Smooth muscle cell (in vitro differentiated cells): ENCODE results near the gene CLK4. TPM values are rescaled to one million over a fixed set of nuclear protein-coding genes. Genes with fewer than 3 reads are reported as not detected.

ENCODE experiments used
- DNase-seq: peaks from one replicate; lab custom pipeline; 2025; ENCODE audit not compliant: unreplicated experiment; lab: John Stamatoyannopoulos, UW
- H2AFZ ChIP-seq: fragments of 200-600 bp; sonication (generic); 2 replicates; pipeline ENCODE4 v1.6.0; 2016; ENCODE audit warnings: antibody characterized with exemption, low read depth, mild to moderate bottlenecking
- H3F3A ChIP-seq: fragments of 200-600 bp; sonication (generic); 2 replicates; pipeline ENCODE4 v1.6.0; 2017; ENCODE audit warnings: antibody characterized with exemption, low read depth
- H3K27ac ChIP-seq: fragments of 200-600 bp; sonication (generic); 2 replicates; pipeline ENCODE4 v1.5.1; 2016; ENCODE audit warnings: low read depth, mild to moderate bottlenecking
- H3K27me3 ChIP-seq: fragments of 200-600 bp; sonication (generic); 2 replicates; pipeline ENCODE4 v1.6.1; 2016; ENCODE audit warnings: low read depth, mild to moderate bottlenecking
- H3K36me3 ChIP-seq: fragments of 200-600 bp; sonication (generic); 2 replicates; pipeline ENCODE4 v1.5.1; 2016; ENCODE audit warnings: low read depth
- H3K4me1 ChIP-seq: fragments of 200-600 bp; sonication (generic); 2 replicates; pipeline ENCODE4 v1.5.1; 2016; ENCODE audit warnings: low read depth
- H3K4me2 ChIP-seq: fragments of 200-600 bp; sonication (generic); 2 replicates; pipeline ENCODE4 v1.6.0; 2016; ENCODE audit warnings: mild to moderate bottlenecking
- H3K4me3 ChIP-seq: fragments of 200-600 bp; sonication (generic); 2 replicates; pipeline ENCODE4 v1.5.1; 2016; ENCODE audit warnings: mild to moderate bottlenecking
- H3K79me2 ChIP-seq: fragments of 200-600 bp; sonication (generic); 2 replicates; pipeline ENCODE4 v1.6.0; 2016; ENCODE audit warnings: low read depth, mild to moderate bottlenecking
- H3K9ac ChIP-seq: fragments of 200-600 bp; sonication (generic); 2 replicates; pipeline ENCODE4 v1.6.0; 2016; ENCODE audit warnings: low read depth
- H3K9me3 ChIP-seq: fragments of 200-600 bp; sonication (generic); replicated peaks from 2 replicates; pipeline ENCODE4 v1.5.1; 2016; ENCODE audit warnings: low read depth
- H4K20me1 ChIP-seq: fragments of 200-600 bp; sonication (generic); 2 replicates; pipeline ENCODE4 v1.6.0; 2016; ENCODE audit warnings: low read depth
- CTCF ChIP-seq: fragments of 200-600 bp; sonication (generic); IDR thresholded peaks from 2 replicates; pipeline ENCODE4 v1.5.1; 2017; ENCODE audit warnings: borderline replicate concordance, mild to moderate bottlenecking, antibody characterized with exemption; ENCODE audit not compliant: insufficient read depth, poor library complexity, severe bottlenecking
- WGBS: methylation state at CpG from one replicate; pipeline ENCODE4 v1.1.7; 2016; ENCODE audit warnings: low lambda C conversion rate; 5-methylcytosine and 5-hydroxymethylcytosine counted together
- polyA plus RNA-seq: library from polyadenylated mRNA; unstranded; fragments of >200 nt; fragmentation: Nextera tagmentation; extraction: Ambion mirVana; gene quantifications from 2 replicates; pipeline ENCODE4 v1.2.1, GENCODE V29; 2016
- total RNA-seq: library from RNA; depleted of rRNA; stranded (reverse); fragments of >200 nt; gene quantifications from 2 replicates; pipeline ENCODE4 v1.2.3, GENCODE V29; 2014

The CLK4 gene
- total and polyA plus RNA-seq, 2 experiments from 2014 or later: 10.3 to 25.7 TPM

- Histone ChIP-seq H3F3A (no peaks in the 10 kb centered on the region), H2AFZ (no peak overlapping the region), H3K9me3 (no peaks in the 10 kb centered on the region), H3K27me3 (no peaks in the 10 kb centered on the region), H3K9ac (no peak overlapping the region), H3K36me3 (no peaks in the 10 kb centered on the region), H3K4me1 (no peaks in the 10 kb centered on the region), H4K20me1 (no peaks in the 10 kb centered on the region), H3K4me2 (no peak overlapping the region), H3K4me3 (no peak overlapping the region), H3K27ac (no peak overlapping the region), H3K79me2 (no peaks in the 10 kb centered on the region)
- no peak for TF ChIP-seq CTCF
- DNase-seq: no peak
- 76% methylated on average over 7 of the region's 7 CpGs for WGBS
Observed at GRCh38 chr5:178668579-178668978, 41.7 kb upstream of the CLK4 start.

- H3K9ac ChIP-seq: no peak overlapping the region
- H3K4me1 ChIP-seq: no peaks in the 10 kb centered on the region
- H3K79me2 ChIP-seq: no peaks in the 10 kb centered on the region
- H4K20me1 ChIP-seq: no peaks in the 10 kb centered on the region
- H3F3A ChIP-seq: no peaks in the 10 kb centered on the region
- H3K4me3 ChIP-seq: no peak overlapping the region
- no peaks in the 10 kb centered on the region for H3K36me3 ChIP-seq
- H3K27me3 ChIP-seq: no peaks in the 10 kb centered on the region
- H3K9me3 ChIP-seq: no peaks in the 10 kb centered on the region
- H2AFZ ChIP-seq: no peak overlapping the region
- no peak for DNase-seq
- H3K27ac ChIP-seq: no peak overlapping the region
- TF ChIP-seq CTCF: no peak
- H3K4me2 ChIP-seq: no peak overlapping the region
- 80% methylated on average over 10 of the region's 10 CpGs for WGBS
Observed at GRCh38 chr5:178667688-178668087, 40.8 kb upstream of the CLK4 start.

- Histone ChIP-seq H4K20me1 (no peaks in the 10 kb centered on the region), H2AFZ (no peak overlapping the region), H3K27ac (no peak overlapping the region), H3K4me2 (no peak overlapping the region), H3K36me3 (no peaks in the 10 kb centered on the region), H3F3A (no peaks in the 10 kb centered on the region), H3K27me3 (no peaks in the 10 kb centered on the region), H3K4me1 (no peaks in the 10 kb centered on the region), H3K79me2 (no peaks in the 10 kb centered on the region), H3K4me3 (no peak overlapping the region), H3K9me3 (no peaks in the 10 kb centered on the region), H3K9ac (no peak overlapping the region)
- 27% methylated on average over 5 of the region's 5 CpGs for WGBS
- no peak for DNase-seq
- TF ChIP-seq CTCF: no peak
Observed at GRCh38 chr5:178667101-178667500, 40.3 kb upstream of the CLK4 start.

GRCh38 chr5:178664141-178664540 is 37.3 kb upstream of the CLK4 start:
- Histone ChIP-seq H4K20me1 (no peaks in the 10 kb centered on the region), H2AFZ (no peak overlapping the region), H3K4me3 (no peak overlapping the region), H3K4me1 (no peaks in the 10 kb centered on the region), H3K9me3 (no peaks in the 10 kb centered on the region), H3K79me2 (no peaks in the 10 kb centered on the region), H3F3A (no peaks in the 10 kb centered on the region), H3K27me3 (no peaks in the 10 kb centered on the region), H3K27ac (no peak overlapping the region), H3K9ac (no peak overlapping the region), H3K36me3 (no peaks in the 10 kb centered on the region), H3K4me2 (no peak overlapping the region)
- 73% methylated on average over 3 of the region's 3 CpGs for WGBS
- DNase-seq: no peak
- TF ChIP-seq CTCF: no peak
